Heart left ventricle (tissue), 16 donors: ENCODE results near the gene ZG16B. TPM values are rescaled to one million over a fixed set of nuclear protein-coding genes. Genes with fewer than 3 reads are reported as not detected.
A peak's percentile ranks its signal among the peaks of the same experiment; 100 is the strongest.

Experiments
- ATAC-seq, 4 donors: fragments of 200-7000 bp; cut with Tn5 transposase; one replicate each; pipeline ENCODE4 v1.9.1; 2020 to 2022; ENCODE audit warnings: moderate library complexity in 4 of 4, mild to moderate bottlenecking in 3 of 4, moderate number of reproducible peaks in 1 of 4
- DNase-seq, 5 donors: peaks; one replicate each; pipeline ENCODE4 v3.0.0-alpha.2; 2020
- H3K27ac ChIP-seq, 12 donors: fragments of 200-600 bp; sonication (generic) in 4 of 12; one replicate each; pipeline versions ENCODE4 v1.5.0 to v1.8.0; 2016 to 2022; ENCODE audit warnings: mild to moderate bottlenecking in 2 of 12
- H3K27me3 ChIP-seq, 9 donors: fragments of 200-600 bp; sonication (generic) in 2 of 9; one replicate each; pipeline versions ENCODE4 v1.5.1 to v1.8.0; 2016 to 2022; ENCODE audit warnings: mild to moderate bottlenecking in 3 of 9
- H3K36me3 ChIP-seq, 9 donors: fragments of 200-600 bp; sonication (generic) in 2 of 9; one replicate each; pipeline versions ENCODE4 v1.5.0 to v1.8.0; 2018 to 2022; ENCODE audit warnings: mild to moderate bottlenecking in 2 of 9
- H3K4me1 ChIP-seq, 12 donors: fragments of 200-600 bp; sonication (generic) in 4 of 12; one replicate each; pipeline versions ENCODE4 v1.5.0 to v1.8.0; 2016 to 2022; ENCODE audit warnings: mild to moderate bottlenecking in 3 of 12
- H3K4me3 ChIP-seq, 12 donors: fragments of 200-600 bp; sonication (generic) in 4 of 12; one replicate each; pipeline versions ENCODE4 v1.5.0 to v1.8.0; 2017 to 2022; ENCODE audit warnings: mild to moderate bottlenecking in 9 of 12, moderate library complexity in 4 of 12
- H3K9me3 ChIP-seq, 12 donors: fragments of 200-600 bp; sonication (generic) in 4 of 12; one replicate each; pipeline versions ENCODE4 v1.5.0 to v1.8.0; 2016 to 2022; ENCODE audit warnings: mild to moderate bottlenecking in 1 of 12
- POLR2A ChIP-seq, 2 donors: fragments of 450-650 bp; IDR thresholded peaks; one replicate each; pipeline ENCODE4 v1.6.1; 2017; ENCODE audit warnings: antibody characterized with exemption in 2 of 2, mild to moderate bottlenecking in 2 of 2, moderate library complexity in 2 of 2
- WGBS, 4 donors: extraction: QIAGEN DNeasy Blood & Tissue Kit in 2 of 4; methylation state at CpG; one replicate each; pipeline versions ENCODE4 v1.1.5 to v1.1.7; 2013 to 2018; 5-methylcytosine and 5-hydroxymethylcytosine counted together
- intact Hi-C, 10 donors: fragments of 100-400 bp; cut with DNase I; formaldehyde crosslinking; loops; one replicate each; pipeline versions ENCODE4 v1.11.1 to v1.14.2; 2022
- polyA plus RNA-seq, 2 donors: library from polyadenylated mRNA; stranded (reverse); fragments of 200-250 nt; gene quantifications; one replicate each; pipeline ENCODE4 v1.2.3, GENCODE V29; 2013
- total RNA-seq, 9 donors: library from RNA; depleted of rRNA in 2 of 9; stranded (reverse); fragments of >200 nt in 2 of 9; fragmentation: NEBNext Ultra II Directional in 3 of 9; extraction: Animal tissue kit (Norgen Biotek cat#: 25700) in 3 of 9; gene quantifications; one replicate each; pipeline versions ENCODE4 v1.1.0 to v1.2.4, GENCODE V29; 2016 to 2023
- TF ChIP-seq, protein P1 (sequence below), 12 donors: fragments of 200-600 bp; sonication (generic) in 4 of 12; IDR thresholded peaks; one replicate each; pipeline versions ENCODE4 v1.5.0 to v1.8.0; 2018 to 2022; ENCODE audit warnings: antibody characterized with exemption in 12 of 12, mild to moderate bottlenecking in 5 of 12
- donor health status: ischemic (EF 13 %, LVEDD 7.1; RV severe dilation, severe dysfunction).
- donor health status: healthy with polysubstance abuse.
- donor health status: DM: no; HTN: yes; CAD: no.
- donor health status: DM: no; HTN: no; CAD: no.
- donor health status: ischemic (EF 25% LVEDD 6.9; RV normal size, moderate dysfunction).
- donor health status: ischemic (EF 25% LVEDD 5.7; RV mildly dilated, moderate dysfunction).
- donor health status: healthy.
- donor health status: DM: yes; HTN: yes; CAD: no.
- donor health status: ischemic (EF 35%, LVEDD 5.7; RV mildly dilated, moderate dysfunction).
- donor health status: nonischemic (EF 11% LVEDD 7.7; RV severe dilation, severe dysfunction).
- donor health status: DM: yes; HTN: yes; CAD: no.
- donor health status: PGD.
- donor health status: ischemic (EF 29% LVEDD 5.4; RV normal size, mild dysfunction).
- donor health status: nonischemic (EF 23%, LVEDD 6.1; RV moderate dilation, normal function).

Gene ZG16B
- total and polyA plus RNA-seq, 11 donors, result 0.50 to 3.0 TPM; not detected in 9

DNA sequence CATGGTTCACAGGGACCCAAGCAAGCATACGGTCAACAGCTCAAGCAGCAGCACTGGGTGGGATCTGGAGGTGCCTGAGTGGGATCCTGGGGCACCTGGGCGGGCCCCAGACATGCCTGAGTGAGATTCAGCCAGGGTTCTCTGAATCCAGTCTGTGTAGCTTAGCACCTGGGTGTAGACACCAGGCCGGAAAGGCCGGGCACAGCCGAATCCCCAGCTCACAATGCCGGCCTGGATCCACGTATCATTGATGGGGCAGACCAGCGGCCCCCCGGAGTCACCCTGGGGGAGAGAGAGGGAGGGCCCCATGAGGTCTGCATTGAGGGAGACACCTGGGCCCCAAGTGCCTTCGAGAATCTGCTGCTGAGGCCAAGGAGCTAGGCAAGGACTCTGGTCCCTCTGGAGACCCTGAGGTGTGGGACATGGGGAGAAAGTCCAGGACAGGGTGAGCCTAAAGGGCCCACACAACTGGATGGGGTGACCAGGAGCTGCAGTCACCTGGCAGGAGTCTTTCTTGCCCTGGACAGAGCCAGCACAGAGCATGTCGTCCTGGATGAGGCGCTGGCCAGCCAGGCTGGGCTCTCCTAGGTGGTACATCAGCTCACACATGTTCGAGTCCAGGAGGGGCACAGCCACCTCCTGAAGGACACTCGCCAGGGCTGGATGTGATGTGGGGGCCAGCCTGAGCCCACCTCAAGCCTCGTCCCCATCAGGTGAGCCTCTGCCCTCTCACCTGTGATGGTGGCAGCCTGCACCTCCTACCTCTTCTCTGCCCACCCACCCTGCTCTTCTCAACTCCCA lies 9.7 kb downstream of the ZG16B start:
- intact Hi-C loops, result loop anchor here in 3 of 10 donors (2.0 to 10.0 kb wide), 3 partner anchors 29 to 87 kb away; partner anchors contain the start of gene FLYWCH1 (in 1 of the 3)
- no peak for DNase-seq
- TF ChIP-seq, protein P1, sequence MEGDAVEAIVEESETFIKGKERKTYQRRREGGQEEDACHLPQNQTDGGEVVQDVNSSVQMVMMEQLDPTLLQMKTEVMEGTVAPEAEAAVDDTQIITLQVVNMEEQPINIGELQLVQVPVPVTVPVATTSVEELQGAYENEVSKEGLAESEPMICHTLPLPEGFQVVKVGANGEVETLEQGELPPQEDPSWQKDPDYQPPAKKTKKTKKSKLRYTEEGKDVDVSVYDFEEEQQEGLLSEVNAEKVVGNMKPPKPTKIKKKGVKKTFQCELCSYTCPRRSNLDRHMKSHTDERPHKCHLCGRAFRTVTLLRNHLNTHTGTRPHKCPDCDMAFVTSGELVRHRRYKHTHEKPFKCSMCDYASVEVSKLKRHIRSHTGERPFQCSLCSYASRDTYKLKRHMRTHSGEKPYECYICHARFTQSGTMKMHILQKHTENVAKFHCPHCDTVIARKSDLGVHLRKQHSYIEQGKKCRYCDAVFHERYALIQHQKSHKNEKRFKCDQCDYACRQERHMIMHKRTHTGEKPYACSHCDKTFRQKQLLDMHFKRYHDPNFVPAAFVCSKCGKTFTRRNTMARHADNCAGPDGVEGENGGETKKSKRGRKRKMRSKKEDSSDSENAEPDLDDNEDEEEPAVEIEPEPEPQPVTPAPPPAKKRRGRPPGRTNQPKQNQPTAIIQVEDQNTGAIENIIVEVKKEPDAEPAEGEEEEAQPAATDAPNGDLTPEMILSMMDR (IDR thresholded peaks at IDR 0.05), result no peak
- TF ChIP-seq POLR2A (IDR thresholded peaks at IDR 0.05), result no peak
- 78 to 86% (median 83%) methylated on average over 14 to 15 of the region's 15 CpGs for WGBS, 4 donors
- Histone ChIP-seq H3K9me3 (no peaks in the 10 kb centered on the region), H3K36me3 (no peaks in the 10 kb centered on the region), H3K4me1 (peaks cover 0 to 26% (median 10%) of the 10 kb centered on the region in 12 donors), H3K27me3 (no peaks in the 10 kb centered on the region), H3K27ac (no peak overlapping the region), H3K4me3 (no peak overlapping the region)
- no peak for ATAC-seq

GRCh38 chr16:2840914-2841313 lies 10.8 kb downstream of the ZG16B start:
- no peak overlapping the region for H3K27ac ChIP-seq
- intact Hi-C loops, result no loop called here
- no peaks in the 10 kb centered on the region for H3K36me3 ChIP-seq
- no peak overlapping the region for H3K4me3 ChIP-seq
- no peak for TF ChIP-seq POLR2A (IDR thresholded peaks at IDR 0.05)
- TF ChIP-seq, protein P1 (IDR thresholded peaks at IDR 0.05), result no peak
- no peaks in the 10 kb centered on the region for H3K9me3 ChIP-seq
- H3K27me3 ChIP-seq, result no peaks in the 10 kb centered on the region
- ATAC-seq, result no peak
- no peak for DNase-seq
- peaks cover 0 to 26% (median 9%) of the 10 kb centered on the region in 12 donors for H3K4me1 ChIP-seq
- 76 to 87% (median 85%) methylated on average over 3 to 12 of the region's 12 CpGs for WGBS, 4 donors

DNA sequence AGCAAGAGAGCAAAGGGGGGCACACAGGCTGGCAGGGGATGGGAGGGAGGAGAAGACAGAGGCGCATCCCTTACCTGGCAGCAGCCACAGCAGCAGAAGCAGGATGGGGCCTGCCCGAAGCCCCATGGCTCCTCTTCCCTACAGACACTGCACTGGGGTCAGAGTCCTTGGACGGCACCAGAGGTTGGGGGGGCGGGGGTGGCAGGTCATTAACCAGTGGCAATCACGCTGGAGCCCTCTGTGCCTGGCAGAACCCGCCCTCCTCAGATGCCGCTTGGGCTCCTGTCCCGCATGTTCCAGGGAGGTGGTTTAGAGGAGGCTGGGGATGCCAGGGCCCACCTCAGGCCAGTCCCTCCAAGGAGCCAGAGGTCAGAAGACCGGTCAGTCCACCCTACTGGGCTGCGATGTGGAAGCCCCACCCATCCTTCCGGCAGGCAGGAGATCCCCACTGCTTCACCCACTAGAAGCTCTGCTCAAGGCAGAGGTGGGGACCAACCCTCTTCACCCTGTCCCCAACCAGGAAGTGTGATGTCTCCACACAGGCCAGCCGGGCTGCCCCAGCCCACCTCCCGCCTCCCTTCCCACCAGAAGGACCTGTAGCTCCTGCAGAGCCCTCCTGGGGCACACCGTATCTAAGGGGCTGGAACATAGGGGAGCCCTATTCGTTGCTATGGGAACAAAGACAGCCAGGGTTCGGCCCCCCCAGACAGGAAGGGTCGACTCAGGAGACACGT lies 11.7 kb downstream of the ZG16B start:
- intact Hi-C loops, result loop anchor here in 1 of 10 donors (1.0 kb wide), 1 partner anchor 27 kb away; no protein-coding TSS in a partner anchor
- H3K36me3 ChIP-seq, result no peaks in the 10 kb centered on the region
- H3K9me3 ChIP-seq, result no peaks in the 10 kb centered on the region
- no peaks in the 10 kb centered on the region for H3K27me3 ChIP-seq
- 77 to 87% (median 82%) methylated on average over 8 to 18 of the region's 18 CpGs for WGBS, 4 donors
- H3K4me1 ChIP-seq, result peaks cover 0 to 26% (median 9%) of the 10 kb centered on the region in 12 donors
- TF ChIP-seq, protein P1 (IDR thresholded peaks at IDR 0.05), result no peak
- TF ChIP-seq POLR2A (IDR thresholded peaks at IDR 0.05), result no peak
- peak overlapping the region in 8 of 12 donors; percentile 4 to 45 (median 29) for H3K4me3 ChIP-seq
- H3K27ac ChIP-seq, result peak overlapping the region in 3 of 12 donors; percentile 37 to 60 (median 49)
- peak in 1 of 4 donors; percentile 40 for ATAC-seq
- DNase-seq, result no peak
